HepG2 (cell line): Measurements from ENCODE around the gene PSD. TPM values are rescaled to one million over a fixed set of nuclear protein-coding genes. Genes with fewer than 3 reads are reported as not detected.

Source experiments
- HES4 ChIP-seq: sonication (generic); formaldehyde crosslinking; IDR thresholded peaks from 2 replicates; pipeline ENCODE4 v1.9.0; 2021; ENCODE audit warnings: mild to moderate bottlenecking, missing genetic modification reagents, borderline replicate concordance
- KDM5A ChIP-seq: fragments of 200-600 bp; sonication (generic); IDR thresholded peaks from 2 replicates; pipeline ENCODE4 v1.7.0; 2018; ENCODE audit warnings: antibody characterized with exemption, mild to moderate bottlenecking, low read length, borderline replicate concordance
- SKIL ChIP-seq: sonication (generic); formaldehyde crosslinking; IDR thresholded peaks from 2 replicates; pipeline ENCODE4 v1.8.0; 2022; ENCODE audit warnings: missing genetic modification reagents, mild to moderate bottlenecking, moderate library complexity, borderline replicate concordance
- ZIK1 ChIP-seq: sonication (generic); formaldehyde crosslinking; IDR thresholded peaks from 2 replicates; pipeline ENCODE4 v1.5.0; 2020; ENCODE audit warnings: mild to moderate bottlenecking, low read depth, missing genetic modification reagents, borderline replicate concordance
- ZNF138 ChIP-seq: sonication (generic); formaldehyde crosslinking; IDR thresholded peaks from 2 replicates; pipeline ENCODE4 v1.5.0; 2020; ENCODE audit warnings: mild to moderate bottlenecking, low read depth, missing genetic modification reagents
- ZNF275 ChIP-seq: sonication (generic); formaldehyde crosslinking; IDR thresholded peaks from 2 replicates; pipeline ENCODE4 v1.8.0; 2022; ENCODE audit warnings: missing genetic modification reagents, mild to moderate bottlenecking, inconsistent platforms, borderline replicate concordance
- ZNF276 ChIP-seq: sonication (generic); formaldehyde crosslinking; IDR thresholded peaks from 2 replicates; pipeline ENCODE4 v1.4.0; 2020; ENCODE audit warnings: mild to moderate bottlenecking, low read depth, missing genetic modification reagents
- ZNF281 ChIP-seq: sonication (generic); formaldehyde crosslinking; IDR thresholded peaks from 2 replicates; pipeline ENCODE4 v1.4.0; 2020; ENCODE audit warnings: missing genetic modification reagents, borderline replicate concordance
- ZNF3 ChIP-seq: IDR thresholded peaks from 2 replicates; pipeline ENCODE4 v1.7.0; 2017; ENCODE audit warnings: inconsistent platforms
- ZNF337 ChIP-seq: sonication (generic); formaldehyde crosslinking; IDR thresholded peaks from 2 replicates; pipeline ENCODE4 v1.5.1; 2020; ENCODE audit warnings: missing genetic modification reagents, low read depth, mild to moderate bottlenecking, borderline replicate concordance
- ZNF367 ChIP-seq: sonication (generic); formaldehyde crosslinking; IDR thresholded peaks from 2 replicates; pipeline ENCODE4 v1.4.0; 2020; ENCODE audit warnings: missing genetic modification reagents, borderline replicate concordance
- ZNF546 ChIP-seq: sonication (generic); formaldehyde crosslinking; conservative IDR thresholded peaks from 2 replicates; pipeline ENCODE4 v1.8.1; 2023; ENCODE audit warnings: mild to moderate bottlenecking, missing genetic modification reagents
- ZNF644 ChIP-seq: IDR thresholded peaks from 2 replicates; pipeline ENCODE4 v1.6.1; 2016; ENCODE audit warnings: low read depth
- ZNF746 ChIP-seq: sonication (generic); formaldehyde crosslinking; IDR thresholded peaks from 2 replicates; pipeline ENCODE4 v1.8.0; 2022; ENCODE audit warnings: mild to moderate bottlenecking, missing genetic modification reagents
- ZNF747 ChIP-seq: sonication (generic); formaldehyde crosslinking; IDR thresholded peaks from 2 replicates; pipeline ENCODE4 v1.8.1; 2023; ENCODE audit warnings: missing genetic modification reagents, mild to moderate bottlenecking, borderline replicate concordance
- ZXDC ChIP-seq: sonication (generic); formaldehyde crosslinking; IDR thresholded peaks from 2 replicates; pipeline ENCODE4 v1.5.0; 2020; ENCODE audit warnings: mild to moderate bottlenecking, missing genetic modification reagents
- polyA plus RNA-seq, 8 experiments: library from polyadenylated mRNA; depleted of rRNA in 3 of 8; stranded (reverse) in 7 of 8; unstranded in 1 of 8; fragments of >200 nt; fragmentation: Illumina TruSeq in 4 of 8; extraction: Trizol in 4 of 8; gene quantifications; 2 replicates each; pipeline versions ENCODE4 v1.2.1 to v1.2.3, GENCODE V29; 2011 to 2016; ENCODE audit warnings: low read depth in 4 of 8, missing spikeins in 1 of 8, mixed read lengths in 1 of 8; ENCODE audit not compliant: insufficient read depth in 1 of 8
- total RNA-seq, 5 experiments: library from RNA; depleted of rRNA; stranded (reverse); fragments of >200 nt; fragmentation: Illumina TruSeq; extraction: Trizol; gene quantifications; 2 replicates each; pipeline ENCODE4 v1.2.3, GENCODE V29; 2016; ENCODE audit warnings: low read depth in 1 of 5

The PSD gene
- total and polyA plus RNA-seq, 2 of the 13 experiments (the other 11 are each of a cell fraction or from before 2014, with no cell fraction given) = 0.35 to 0.58 TPM

GRCh38 chr10:102420714-102421506 lies 2.3 kb upstream of the PSD start, which contains the start of gene FBXL15 (continued):
- TF ChIP-seq ZNF276 (CRISPR knock-in tag) = 0 out of 2 replicates have a peak, but pooled peaks have one; percentile 22
- no peak for TF ChIP-seq ZNF644
- peak; percentile 34; the same call in 1 of the 2 replicates for TF ChIP-seq ZNF275 (CRISPR knock-in tag)
- TF ChIP-seq KDM5A = peak; percentile 98
- TF ChIP-seq ZNF746 (CRISPR knock-in tag) = peak; percentile 27; the same call in 1 of the 2 replicates
- TF ChIP-seq ZNF138 (CRISPR knock-in tag) = no peak
- TF ChIP-seq ZIK1 (CRISPR knock-in tag) = no peak
- TF ChIP-seq ZNF337 (CRISPR knock-in tag) = peak; percentile 10; the same call in 1 of the 2 replicates
- 0 out of 2 replicates have a peak, but pooled peaks have one; percentile 10 for TF ChIP-seq ZNF281
- TF ChIP-seq ZNF3 (CRISPR knock-in tag) = 0 out of 2 replicates have a peak, but pooled peaks have one; percentile 18
- TF ChIP-seq ZXDC (CRISPR knock-in tag) = 0 out of 2 replicates have a peak, but pooled peaks have one; percentile 47
- TF ChIP-seq HES4 (CRISPR knock-in tag) = no peak
- no peak for TF ChIP-seq ZNF747 (CRISPR knock-in tag)
- TF ChIP-seq ZNF546 (CRISPR knock-in tag) = peak; percentile 23; the same call in 1 of the 2 replicates
- TF ChIP-seq SKIL (CRISPR knock-in tag) = peak; percentile 49; the same call in 1 of the 2 replicates
- TF ChIP-seq ZNF367 (CRISPR knock-in tag) = 0 out of 2 replicates have a peak, but pooled peaks have one; percentile 12
